HG03060 (cell line): Measurements from ENCODE around the gene PTPN18.

Source experiments
- ATAC-seq: cut with Tn5 transposase; IDR thresholded peaks from one replicate; pipeline ENCODE4 v1.9.1; 2021; ENCODE audit warnings: low read depth, moderate number of reproducible peaks; ENCODE audit not compliant: unreplicated experiment

PTPN18 gene

GRCh38 chr2:130358420-130359350 is 2.8 kb downstream of the PTPN18 start:
- no peak for ATAC-seq

- no peak for ATAC-seq
Observed at GRCh38 chr2:130359466-130359865, 3.6 kb downstream of the PTPN18 start.

- no peak for ATAC-seq
Observed at GRCh38 chr2:130363479-130363878, 7.6 kb downstream of the PTPN18 start.

GRCh38 chr2:130365075-130365474 is 9.2 kb downstream of the PTPN18 start:
- ATAC-seq = no peak

GRCh38 chr2:130365963-130366362 is 10.1 kb downstream of the PTPN18 start:
- ATAC-seq = no peak

- ATAC-seq = no peak
Observed at GRCh38 chr2:130366720-130367119, 10.9 kb downstream of the PTPN18 start.

- no peak for ATAC-seq
Observed at GRCh38 chr2:130368786-130369185, 12.9 kb downstream of the PTPN18 start.

- no peak for ATAC-seq
Observed at GRCh38 chr2:130369311-130369964, 13.6 kb downstream of the PTPN18 start.

- ATAC-seq = no peak
Observed at GRCh38 chr2:130369965-130370341, 14.1 kb downstream of the PTPN18 start.

- no peak for ATAC-seq
Observed at GRCh38 chr2:130370490-130370889, 14.6 kb downstream of the PTPN18 start.

GRCh38 chr2:130371723-130372054 is 15.8 kb downstream of the PTPN18 start:
- peak; percentile 27 for ATAC-seq

- peak; percentile 37 for ATAC-seq
Observed at GRCh38 chr2:130372055-130372832, 16.4 kb downstream of the PTPN18 start.

- peak; percentile 1 for ATAC-seq
Observed at GRCh38 chr2:130372833-130373807, 17.3 kb downstream of the PTPN18 start.

- no peak for ATAC-seq
Observed at GRCh38 chr2:130373808-130374365, 18.0 kb downstream of the PTPN18 start.

- no peak for ATAC-seq
Observed at GRCh38 chr2:130374587-130375290, 18.9 kb downstream of the PTPN18 start.

- ATAC-seq = no peak
Observed at GRCh38 chr2:130375291-130376266, 19.7 kb downstream of the PTPN18 start.

- peak; percentile 51 for ATAC-seq
Observed at GRCh38 chr2:130376433-130377293, 20.8 kb downstream of the PTPN18 start.
